Measurements from ENCODE around the gene SLC35F2. TPM values are rescaled to one million over a fixed set of nuclear protein-coding genes. Genes with fewer than 3 reads are reported as not detected.

The SLC35F2 gene
- total and polyA plus RNA-seq, 2 of the 13 experiments (the other 11 are each of a cell fraction or from before 2014, with no cell fraction given) = 5.8 to 20.3 TPM

- in situ Hi-C loops (cut with HindIII; ENCODE audit: extremely low pct_ligation_motif_present, low pct_unique_long_range_greater_than_20kb) (loop anchor here (25.0 kb wide), 1 partner anchor 111 kb away; no protein-coding TSS in a partner anchor), intact Hi-C loops (cut with micrococcal nuclease; ENCODE audit: unreplicated experiment) (no loop called here)
- Histone ChIP-seq H4K20me1 (ENCODE audit: insufficient read depth, low read length) (no peaks in the 10 kb centered on the region), H3K9ac (ENCODE audit: insufficient read depth, low read depth, low read length) (no peak overlapping the region), H2AFZ (ENCODE audit: low read length) (no peak overlapping the region), H3K4me2 (ENCODE audit: low read depth, low read length) (no peak overlapping the region), H3K4me1 (ENCODE audit: insufficient read depth, low read length) (no peaks in the 10 kb centered on the region), H3K36me3 (replicated peaks in 1 of 2; ENCODE audit: control insufficient read depth in 1 of 2, insufficient read depth in 2 of 2, low read length in 2 of 2) (no peaks in the 10 kb centered on the region), H3K79me2 (ENCODE audit: insufficient read depth, low read length) (no peaks in the 10 kb centered on the region), H3K27ac (ENCODE audit: extremely low read length, insufficient read depth, low read length) (no peak overlapping the region), H3K27me3 (ENCODE audit: control insufficient read depth in 1 of 2, insufficient read depth in 2 of 2, low read length in 2 of 2) (no peaks in the 10 kb centered on the region), H3K9me3 (ENCODE audit: low read length) (peaks cover 4% of the 10 kb centered on the region; the same call in 1 of the 2 replicates), H3K4me3 (replicated peaks in 1 of 3; ENCODE audit: insufficient read depth in 1 of 3, low read depth in 2 of 3, low read length in 3 of 3) (no peak overlapping the region)
- no TSS peak for BruUV-seq (replicated peaks)
- DNase-seq (ENCODE audit: low spot score) (no peak), ATAC-seq (no peak), FAIRE-seq (no peak)
- TF ChIP-seq MATR3 (CRISPR knock-in tag; IDR thresholded peaks at IDR 0.05) = no peak
- 35% methylated on average over 2 of the region's 2 CpGs for WGBS (ENCODE audit: low lambda C conversion rate)
- POLR2A ChIA-PET = no interaction called here
- CTCF ChIA-PET (ENCODE audit: low intra/inter-chr PET ratio, low total read pairs) = no interaction called here
These were observed 17.6 kb upstream of the SLC35F2 start for GRCh38 chr11:107876141-107876540.

GRCh38 chr11:107864591-107864990 lies 6.0 kb upstream of the SLC35F2 start:
- H3K27ac ChIP-seq (ENCODE audit: extremely low read length, insufficient read depth, low read length) = no peak overlapping the region
- no peak for FAIRE-seq
- H2AFZ ChIP-seq (ENCODE audit: low read length) = no peak overlapping the region
- no TSS peak for BruUV-seq (replicated peaks)
- 3% methylated on average over 4 of the region's 4 CpGs for WGBS (ENCODE audit: low lambda C conversion rate)
- H4K20me1 ChIP-seq (ENCODE audit: insufficient read depth, low read length) = no peaks in the 10 kb centered on the region
- H3K4me2 ChIP-seq (ENCODE audit: low read depth, low read length) = no peak overlapping the region
- in situ Hi-C loops (cut with HindIII; ENCODE audit: extremely low pct_ligation_motif_present, low pct_unique_long_range_greater_than_20kb) (no loop called here), intact Hi-C loops (cut with micrococcal nuclease; ENCODE audit: unreplicated experiment) (no loop called here)
- POLR2A ChIA-PET = no interaction called here
- DNase-seq (ENCODE audit: low spot score) = no peak
- no peaks in the 10 kb centered on the region for H3K79me2 ChIP-seq (ENCODE audit: insufficient read depth, low read length)
- H3K9ac ChIP-seq (ENCODE audit: insufficient read depth, low read depth, low read length) = no peak overlapping the region
- H3K36me3 ChIP-seq (replicated peaks in 1 of 2; ENCODE audit: control insufficient read depth in 1 of 2, insufficient read depth in 2 of 2, low read length in 2 of 2) = no peaks in the 10 kb centered on the region
- CTCF ChIA-PET (ENCODE audit: low intra/inter-chr PET ratio, low total read pairs) = no interaction called here
- H3K9me3 ChIP-seq (ENCODE audit: low read length) = no peaks in the 10 kb centered on the region
- peaks cover 0 to 5% of the 10 kb centered on the region in 2 experiments; a peak in 1 of 5 replicates for H3K27me3 ChIP-seq (ENCODE audit: control insufficient read depth in 1 of 2, insufficient read depth in 2 of 2, low read length in 2 of 2)
- H3K4me1 ChIP-seq (ENCODE audit: insufficient read depth, low read length) = peaks cover 11% of the 10 kb centered on the region
- no peak for ATAC-seq
- H3K4me3 ChIP-seq (replicated peaks in 1 of 3; ENCODE audit: insufficient read depth in 1 of 3, low read depth in 2 of 3, low read length in 3 of 3) = no peak overlapping the region
- TF ChIP-seq ZNF557 (CRISPR knock-in tag; IDR thresholded peaks at IDR 0.05) (no peak), ZMYM4 (CRISPR knock-in tag; IDR thresholded peaks at IDR 0.05) (no peak), ZNF510 (CRISPR knock-in tag; IDR thresholded peaks at IDR 0.05; ENCODE audit: low read depth) (no peak), ZNF558 (CRISPR knock-in tag; IDR thresholded peaks at IDR 0.05; ENCODE audit: borderline replicate concordance) (no peak), ZHX1 (CRISPR knock-in tag; IDR thresholded peaks at IDR 0.05; ENCODE audit: low read depth) (no peak), CEBPG (CRISPR knock-in tag; IDR thresholded peaks at IDR 0.05) (no peak), PRDM15 (CRISPR knock-in tag; IDR thresholded peaks at IDR 0.05) (no peak), YEATS2 (CRISPR knock-in tag; IDR thresholded peaks at IDR 0.05; ENCODE audit: borderline replicate concordance) (no peak), HHEX (CRISPR knock-in tag; IDR thresholded peaks at IDR 0.05) (no peak), TIGD3 (CRISPR knock-in tag; IDR thresholded peaks at IDR 0.05; ENCODE audit: borderline replicate concordance) (no peak), JUNB (CRISPR knock-in tag; IDR thresholded peaks at IDR 0.05; ENCODE audit: borderline replicate concordance) (no peak)

Measured in HepG2 (cell line).